Body of pancreas (tissue), 4 donors: ENCODE data around the gene TCN1.

Source experiments
- POLR2A ChIP-seq, 3 donors: fragments of 450-650 bp; IDR thresholded peaks; one replicate each; pipeline ENCODE4 v1.6.1; 2016; ENCODE audit warnings: antibody characterized with exemption in 3 of 3, mild to moderate bottlenecking in 2 of 3
- TF ChIP-seq, protein P1 (sequence below), 7 experiments: fragments of 450-650 bp in 4 of 7; fragments of 200-600 bp in 3 of 7; sonication (generic) in 3 of 7; IDR thresholded peaks; one replicate each; pipeline ENCODE4 v1.5.1; 2016 to 2019; ENCODE audit warnings: antibody characterized with exemption in 7 of 7

GRCh38 chr11:59857439-59858434 is 8.6 kb downstream of the TCN1 start:
- TF ChIP-seq, protein P1, sequence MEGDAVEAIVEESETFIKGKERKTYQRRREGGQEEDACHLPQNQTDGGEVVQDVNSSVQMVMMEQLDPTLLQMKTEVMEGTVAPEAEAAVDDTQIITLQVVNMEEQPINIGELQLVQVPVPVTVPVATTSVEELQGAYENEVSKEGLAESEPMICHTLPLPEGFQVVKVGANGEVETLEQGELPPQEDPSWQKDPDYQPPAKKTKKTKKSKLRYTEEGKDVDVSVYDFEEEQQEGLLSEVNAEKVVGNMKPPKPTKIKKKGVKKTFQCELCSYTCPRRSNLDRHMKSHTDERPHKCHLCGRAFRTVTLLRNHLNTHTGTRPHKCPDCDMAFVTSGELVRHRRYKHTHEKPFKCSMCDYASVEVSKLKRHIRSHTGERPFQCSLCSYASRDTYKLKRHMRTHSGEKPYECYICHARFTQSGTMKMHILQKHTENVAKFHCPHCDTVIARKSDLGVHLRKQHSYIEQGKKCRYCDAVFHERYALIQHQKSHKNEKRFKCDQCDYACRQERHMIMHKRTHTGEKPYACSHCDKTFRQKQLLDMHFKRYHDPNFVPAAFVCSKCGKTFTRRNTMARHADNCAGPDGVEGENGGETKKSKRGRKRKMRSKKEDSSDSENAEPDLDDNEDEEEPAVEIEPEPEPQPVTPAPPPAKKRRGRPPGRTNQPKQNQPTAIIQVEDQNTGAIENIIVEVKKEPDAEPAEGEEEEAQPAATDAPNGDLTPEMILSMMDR (IDR thresholded peaks at IDR 0.05): no peak
- TF ChIP-seq POLR2A (IDR thresholded peaks at IDR 0.05): no peak
